OCI-LY1 (cell line): Measurements from ENCODE around the gene AKT1.

Experiments
- EZH2 ChIP-seq: fragments of 200-600 bp; sonication (generic), shearing (Covaris generic); IDR thresholded peaks from 2 replicates; pipeline ENCODE4 v1.8.0; 2017; ENCODE audit warnings: borderline replicate concordance, mixed run types, mild to moderate bottlenecking, antibody characterized with exemption, low read length, moderate library complexity, mixed read lengths
- TF ChIP-seq, protein P1 (sequence below): fragments of 200-600 bp; sonication (generic), shearing (Covaris generic); IDR thresholded peaks from 2 replicates; pipeline ENCODE4 v1.5.1; 2017; ENCODE audit warnings: mild to moderate bottlenecking, antibody characterized with exemption, low read length, moderate library complexity, mixed read lengths

DNA sequence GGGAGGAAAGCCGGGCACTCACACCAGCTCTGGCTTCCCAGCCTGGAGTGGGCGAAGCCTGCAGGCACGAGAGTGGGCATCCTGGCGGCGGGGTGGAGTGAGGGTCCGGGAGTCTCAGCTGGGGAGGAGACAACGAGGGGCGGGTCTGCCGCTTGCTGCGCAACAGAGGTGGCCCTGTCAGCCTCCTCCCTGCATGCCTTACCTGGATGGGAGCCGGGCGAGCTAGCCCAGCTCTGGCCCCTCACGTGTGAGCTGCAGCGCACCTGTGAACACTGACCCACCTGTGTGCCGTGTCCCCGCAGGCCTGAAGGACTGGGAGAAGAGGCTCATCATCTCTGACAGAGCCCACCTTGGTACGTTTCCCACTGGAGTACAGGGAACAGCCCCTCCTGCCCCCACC lies 56.5 kb downstream of the AKT1 start:
- TF ChIP-seq, protein P1, sequence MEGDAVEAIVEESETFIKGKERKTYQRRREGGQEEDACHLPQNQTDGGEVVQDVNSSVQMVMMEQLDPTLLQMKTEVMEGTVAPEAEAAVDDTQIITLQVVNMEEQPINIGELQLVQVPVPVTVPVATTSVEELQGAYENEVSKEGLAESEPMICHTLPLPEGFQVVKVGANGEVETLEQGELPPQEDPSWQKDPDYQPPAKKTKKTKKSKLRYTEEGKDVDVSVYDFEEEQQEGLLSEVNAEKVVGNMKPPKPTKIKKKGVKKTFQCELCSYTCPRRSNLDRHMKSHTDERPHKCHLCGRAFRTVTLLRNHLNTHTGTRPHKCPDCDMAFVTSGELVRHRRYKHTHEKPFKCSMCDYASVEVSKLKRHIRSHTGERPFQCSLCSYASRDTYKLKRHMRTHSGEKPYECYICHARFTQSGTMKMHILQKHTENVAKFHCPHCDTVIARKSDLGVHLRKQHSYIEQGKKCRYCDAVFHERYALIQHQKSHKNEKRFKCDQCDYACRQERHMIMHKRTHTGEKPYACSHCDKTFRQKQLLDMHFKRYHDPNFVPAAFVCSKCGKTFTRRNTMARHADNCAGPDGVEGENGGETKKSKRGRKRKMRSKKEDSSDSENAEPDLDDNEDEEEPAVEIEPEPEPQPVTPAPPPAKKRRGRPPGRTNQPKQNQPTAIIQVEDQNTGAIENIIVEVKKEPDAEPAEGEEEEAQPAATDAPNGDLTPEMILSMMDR, result no peak
- no peak for TF ChIP-seq EZH2
